NCI-H1436 (cell line): Measurements from ENCODE around the gene NIFK.
"Not testable (repeated sequence)": the region's sequence is repeated elsewhere in the genome, so short reads cannot be mapped to it uniquely, and the experiment has no call there.

Experiments
- DNase-seq: peaks from one replicate; lab custom pipeline; 2025; lab: John Stamatoyannopoulos, UW

The NIFK gene

DNA sequence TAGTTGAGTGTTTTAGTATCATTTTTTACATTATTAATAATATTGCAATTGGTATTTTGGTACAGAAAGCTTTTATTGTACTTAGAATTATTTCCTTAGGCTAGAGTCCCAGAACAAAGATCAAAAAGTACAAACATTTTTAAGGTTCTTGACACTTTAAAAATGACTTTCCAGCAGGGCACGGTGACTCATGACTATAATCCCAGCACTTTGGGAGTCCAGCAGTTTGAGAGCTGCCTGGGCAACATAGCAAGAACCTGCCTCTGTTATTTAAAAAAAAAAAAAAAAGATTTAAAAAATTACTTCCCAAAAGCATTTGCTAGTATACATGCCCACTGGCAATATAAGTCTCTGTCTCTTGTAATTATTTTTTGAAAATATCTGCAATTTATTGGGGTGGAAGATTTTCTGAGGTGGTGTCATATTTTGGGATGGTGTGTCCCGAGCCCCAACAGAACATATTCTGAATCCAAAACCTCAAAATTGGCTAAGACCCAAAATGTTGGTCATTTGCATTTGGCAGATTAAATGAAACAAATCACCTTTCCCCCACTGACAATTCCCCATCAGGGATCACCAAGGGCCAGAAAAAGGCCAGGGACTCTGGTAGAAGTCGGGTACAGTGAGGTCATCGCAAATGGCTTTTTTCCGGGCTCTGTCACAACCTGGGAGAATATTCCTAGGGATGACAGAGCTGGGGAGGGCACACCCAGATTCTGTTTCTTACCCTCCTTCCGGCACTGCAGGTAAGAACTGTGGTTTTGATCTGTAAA, 42.1 kb downstream of the NIFK start:
- DNase-seq = no peak

DNA sequence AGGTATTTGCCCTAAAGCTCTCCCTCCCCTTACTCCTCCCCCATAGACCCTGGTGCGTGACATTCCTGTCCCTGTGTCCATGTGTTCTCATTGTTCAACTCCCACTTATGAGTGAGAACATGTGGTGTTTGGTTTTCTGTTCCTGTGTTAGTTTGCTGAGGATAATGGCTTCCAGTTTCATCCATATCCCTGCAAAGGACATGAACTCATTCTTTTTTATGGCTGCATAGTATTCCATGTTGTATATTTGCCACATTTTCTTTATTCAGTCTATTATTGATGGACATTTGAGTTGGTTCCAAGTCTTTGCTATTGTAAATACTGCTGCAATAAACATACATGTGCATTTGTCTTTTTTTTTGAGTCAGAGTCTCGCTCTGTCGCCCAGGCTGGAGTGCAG, 46.1 kb downstream of the NIFK start:
- DNase-seq = not testable (repeated sequence)

GRCh38 chr2:121690095-121690494, 46.6 kb downstream of the NIFK start:
- no peak for DNase-seq

- no peak for DNase-seq
Observed at GRCh38 chr2:121689356-121689755, 47.3 kb downstream of the NIFK start.

DNA sequence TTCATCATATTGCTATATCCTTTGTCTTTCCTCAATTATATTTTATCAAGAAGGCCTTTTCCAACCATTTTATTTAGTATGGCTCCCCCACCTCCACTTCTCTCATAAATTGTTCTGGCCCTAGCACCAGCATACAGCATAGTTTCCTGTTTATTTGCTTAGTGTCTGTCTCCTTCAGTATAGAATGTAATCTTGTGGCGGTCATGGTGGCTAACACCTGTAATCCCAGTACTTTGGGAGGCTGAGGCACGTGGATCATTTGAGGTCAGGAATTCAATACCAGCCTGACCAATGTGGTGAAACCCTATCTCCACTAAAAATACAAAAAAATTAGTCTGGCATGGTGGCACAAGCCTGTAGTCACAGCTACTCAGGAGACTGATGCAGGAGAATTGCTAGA, 47.9 kb downstream of the NIFK start:
- no peak for DNase-seq

DNA sequence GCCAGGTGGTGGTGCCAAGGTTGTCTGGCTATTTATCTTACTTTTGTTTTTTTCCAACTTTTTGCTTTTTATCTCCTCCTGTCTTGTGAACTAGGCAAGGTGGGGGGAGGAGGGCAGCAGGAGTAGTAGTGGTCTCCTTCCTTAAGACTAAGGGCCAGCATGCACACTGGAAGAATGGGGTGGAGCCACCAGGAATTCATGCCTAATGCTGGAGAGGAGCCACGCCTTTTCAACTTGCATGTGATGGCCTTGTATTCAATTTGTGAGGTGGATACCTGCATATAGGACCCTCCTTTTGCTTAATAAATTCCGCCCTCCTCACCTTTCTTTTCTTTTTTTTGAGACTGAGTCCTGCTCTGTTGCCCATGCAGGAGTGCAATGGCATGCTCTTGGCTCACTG, 49.8 kb downstream of the NIFK start:
- DNase-seq = no peak

DNA sequence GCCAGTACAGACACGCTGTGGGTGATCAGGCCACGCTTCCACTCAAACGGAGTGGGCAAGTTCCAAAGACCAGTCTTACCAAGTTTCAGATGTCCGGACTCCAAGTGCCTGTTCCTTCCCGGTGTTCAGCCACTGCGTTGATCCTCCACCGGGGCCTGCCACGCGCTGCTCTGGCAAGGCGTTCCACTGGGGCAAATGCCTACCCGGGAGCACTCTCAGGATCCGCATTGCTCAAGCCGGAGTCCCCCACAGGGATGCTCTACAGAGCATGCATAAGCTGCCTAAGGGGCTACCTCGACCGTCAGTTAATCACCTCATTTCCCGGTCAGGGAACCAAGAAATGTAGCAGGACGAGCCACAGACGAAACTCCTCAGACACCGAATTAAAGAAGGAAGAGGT, 50.5 kb downstream of the NIFK start:
- DNase-seq = no peak

DNA sequence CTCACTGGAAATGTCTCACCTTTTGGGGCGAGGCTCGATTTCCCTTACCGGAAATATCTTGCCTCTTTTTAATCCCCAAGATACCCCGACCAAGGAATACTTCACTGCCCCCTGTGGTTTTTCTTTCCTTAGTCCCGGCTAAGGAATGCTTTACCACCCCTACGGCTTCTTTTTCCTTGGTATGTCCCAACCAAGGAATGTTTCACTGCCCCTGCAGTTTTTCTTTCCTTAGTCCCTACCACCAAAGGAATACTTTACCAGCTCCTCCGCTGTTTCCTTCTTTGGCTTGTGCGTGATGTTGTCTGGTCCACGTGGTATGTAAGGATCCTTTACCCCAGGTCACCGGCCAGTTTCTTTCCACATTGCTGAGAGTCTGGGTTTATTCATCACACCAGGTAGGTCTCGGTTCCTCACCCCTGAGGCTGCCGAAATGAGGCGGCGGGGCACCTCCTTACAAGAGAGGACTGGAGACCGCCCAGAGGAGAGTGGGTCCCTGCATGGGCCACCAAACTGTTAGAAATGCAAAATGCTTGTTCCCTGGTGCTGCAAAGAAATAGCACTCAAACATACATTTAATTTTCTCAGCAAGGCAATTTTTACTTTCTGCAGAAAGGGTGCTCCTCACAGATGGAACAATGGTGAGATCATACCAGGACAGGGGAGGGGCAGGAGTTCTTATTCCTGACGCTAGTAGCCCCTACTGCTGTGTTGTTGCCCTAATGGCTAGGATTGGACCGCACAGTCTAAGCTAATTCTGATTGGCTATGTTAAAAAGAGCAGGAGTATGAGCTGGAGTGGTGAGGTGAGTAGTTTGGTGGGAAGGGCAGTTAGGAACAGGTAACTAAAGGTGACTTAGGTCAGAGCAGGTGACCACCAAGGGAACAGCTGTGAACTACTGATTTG, 54.0 kb downstream of the NIFK start:
- DNase-seq = no peak

- no peak for DNase-seq
Observed at GRCh38 chr2:121677855-121678254, 58.8 kb downstream of the NIFK start.
